Endothelial cell (in vitro differentiated cells): ENCODE results near the gene SS18L1. TPM values are rescaled to one million over a fixed set of nuclear protein-coding genes. Genes with fewer than 3 reads are reported as not detected.

Source experiments
- DNase-seq: peaks from one replicate; pipeline ENCODE4 v3.0.0; 2021; ENCODE audit warnings: low spot score
- H3K27ac Mint-ChIP-seq: one replicate; pipeline ENCODE4 v1.8.0; 2021; ENCODE audit warnings: mixed read lengths, inconsistent platforms; ENCODE audit not compliant: unreplicated experiment
- H3K27me3 Mint-ChIP-seq: one replicate; pipeline ENCODE4 v1.8.0; 2021; ENCODE audit warnings: mild to moderate bottlenecking, moderate library complexity, mixed read lengths, inconsistent platforms; ENCODE audit not compliant: unreplicated experiment
- H3K36me3 Mint-ChIP-seq: one replicate; pipeline ENCODE4 v1.8.0; 2021; ENCODE audit warnings: mild to moderate bottlenecking, low read depth, mixed read lengths, inconsistent platforms; ENCODE audit not compliant: unreplicated experiment
- H3K4me1 Mint-ChIP-seq: one replicate; pipeline ENCODE4 v1.8.0; 2021; ENCODE audit warnings: mild to moderate bottlenecking, mixed read lengths, inconsistent platforms; ENCODE audit not compliant: unreplicated experiment
- H3K4me3 Mint-ChIP-seq: one replicate; pipeline ENCODE4 v1.8.0; 2021; ENCODE audit warnings: mild to moderate bottlenecking, mixed read lengths, inconsistent platforms; ENCODE audit not compliant: unreplicated experiment
- H3K9me3 Mint-ChIP-seq: one replicate; pipeline ENCODE4 v1.8.0; 2021; ENCODE audit warnings: mixed read lengths, inconsistent platforms; ENCODE audit not compliant: unreplicated experiment
- CTCF ChIP-seq: fragments of 200-600 bp; sonication (generic); IDR thresholded peaks from one replicate; pipeline ENCODE4 v1.5.0; 2021; ENCODE audit warnings: antibody characterized with exemption; ENCODE audit not compliant: unreplicated experiment
- total RNA-seq: library from RNA; stranded (reverse); fragmentation: NEBNext Ultra II Directional; extraction: Animal tissue kit (Norgen Biotek cat#: 25700); gene quantifications from one replicate; pipeline ENCODE4 v1.2.1, GENCODE V29; 2021; ENCODE audit not compliant: unreplicated experiment

The SS18L1 gene
- total RNA-seq, 1 donor from 2014 or later = 17.5 TPM

- H3K27me3 Mint-ChIP-seq = peaks cover 6% of the 10 kb centered on the region
- peak overlapping the region; percentile 36 for H3K27ac Mint-ChIP-seq
- DNase-seq = no peak
- H3K4me1 Mint-ChIP-seq = peaks cover 5% of the 10 kb centered on the region
- no peak for TF ChIP-seq CTCF
- no peaks in the 10 kb centered on the region for H3K9me3 Mint-ChIP-seq
- peak overlapping the region; percentile 54 for H3K4me3 Mint-ChIP-seq
- H3K36me3 Mint-ChIP-seq = peaks cover 21% of the 10 kb centered on the region
These were observed 31.5 kb downstream of the SS18L1 start for GRCh38 chr20:62174870-62175624.

GRCh38 chr20:62175711-62176110 lies 32.1 kb downstream of the SS18L1 start:
- Mint-ChIP-seq H3K27me3 (peaks cover 6% of the 10 kb centered on the region), H3K9me3 (no peaks in the 10 kb centered on the region), H3K27ac (no peak overlapping the region), H3K36me3 (peaks cover 21% of the 10 kb centered on the region), H3K4me1 (peaks cover 5% of the 10 kb centered on the region), H3K4me3 (no peak overlapping the region)
- TF ChIP-seq CTCF = no peak
- DNase-seq = no peak

- H3K27me3 Mint-ChIP-seq = peaks cover 6% of the 10 kb centered on the region
- no peaks in the 10 kb centered on the region for H3K4me1 Mint-ChIP-seq
- peaks cover 21% of the 10 kb centered on the region for H3K36me3 Mint-ChIP-seq
- no peaks in the 10 kb centered on the region for H3K9me3 Mint-ChIP-seq
- no peak overlapping the region for H3K4me3 Mint-ChIP-seq
- TF ChIP-seq CTCF = no peak
- DNase-seq = no peak
- H3K27ac Mint-ChIP-seq = no peak overlapping the region
These were observed 33.3 kb downstream of the SS18L1 start for GRCh38 chr20:62176866-62177265.

- Mint-ChIP-seq H3K27me3 (peaks cover 7% of the 10 kb centered on the region), H3K4me1 (no peaks in the 10 kb centered on the region), H3K9me3 (no peaks in the 10 kb centered on the region), H3K36me3 (peaks cover 22% of the 10 kb centered on the region), H3K27ac (no peak overlapping the region), H3K4me3 (no peak overlapping the region)
- no peak for DNase-seq
- no peak for TF ChIP-seq CTCF
These were observed 33.7 kb downstream of the SS18L1 start for GRCh38 chr20:62177307-62177706.

GRCh38 chr20:62178316-62179161 lies 35.0 kb downstream of the SS18L1 start:
- H3K36me3 Mint-ChIP-seq = peaks cover 26% of the 10 kb centered on the region
- no peak overlapping the region for H3K4me3 Mint-ChIP-seq
- H3K9me3 Mint-ChIP-seq = no peaks in the 10 kb centered on the region
- no peak for TF ChIP-seq CTCF
- no peak for DNase-seq
- peaks cover 8% of the 10 kb centered on the region for H3K27me3 Mint-ChIP-seq
- H3K27ac Mint-ChIP-seq = no peak overlapping the region
- H3K4me1 Mint-ChIP-seq = no peaks in the 10 kb centered on the region
